ENCODE data around the gene MPRIP.

The MPRIP gene

GRCh38 chr17:17107891-17108431 is 65.7 kb downstream of the MPRIP start:
- DNase-seq (ENCODE audit: low spot score): no peak

GRCh38 chr17:17108451-17109049 is 66.3 kb downstream of the MPRIP start:
- DNase-seq (ENCODE audit: low spot score): no peak

- no peak for DNase-seq (ENCODE audit: low spot score)
Observed at GRCh38 chr17:17109256-17109655, 67.0 kb downstream of the MPRIP start.

- no peak for DNase-seq (ENCODE audit: low spot score)
Observed at GRCh38 chr17:17109907-17110306, 67.7 kb downstream of the MPRIP start.

GRCh38 chr17:17110520-17110919 is 68.3 kb downstream of the MPRIP start:
- DNase-seq (ENCODE audit: low spot score): no peak

GRCh38 chr17:17111401-17112393 is 69.4 kb downstream of the MPRIP start:
- no peak for DNase-seq (ENCODE audit: low spot score)

GRCh38 chr17:17112628-17113200 is 70.5 kb downstream of the MPRIP start:
- DNase-seq (ENCODE audit: low spot score): no peak

- no peak for DNase-seq (ENCODE audit: low spot score)
Observed at GRCh38 chr17:17114592-17115225, 72.5 kb downstream of the MPRIP start.

DNA sequence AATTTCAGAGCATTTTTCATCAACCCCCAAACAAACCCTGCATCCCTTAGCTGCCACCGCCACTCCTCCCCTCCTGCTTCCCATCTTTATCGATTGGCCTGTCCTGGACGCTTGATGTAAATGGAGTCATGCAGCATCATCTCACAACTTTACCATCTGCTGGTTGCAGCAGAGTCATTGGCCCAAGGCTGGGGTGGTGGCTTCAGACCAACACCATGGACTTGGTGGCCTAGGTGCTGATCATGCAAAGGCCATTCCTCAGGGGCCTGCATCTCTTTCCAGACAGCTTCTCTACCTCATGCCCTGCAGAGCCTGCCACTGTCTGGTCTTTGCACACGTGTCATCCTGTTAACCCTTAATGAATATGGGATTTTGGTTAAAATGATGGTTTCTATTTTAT is 73.4 kb downstream of the MPRIP start:
- no peak for DNase-seq (ENCODE audit: low spot score)

- no peak for DNase-seq (ENCODE audit: low spot score)
Observed at GRCh38 chr17:17116406-17116805, 74.1 kb downstream of the MPRIP start.

DNA sequence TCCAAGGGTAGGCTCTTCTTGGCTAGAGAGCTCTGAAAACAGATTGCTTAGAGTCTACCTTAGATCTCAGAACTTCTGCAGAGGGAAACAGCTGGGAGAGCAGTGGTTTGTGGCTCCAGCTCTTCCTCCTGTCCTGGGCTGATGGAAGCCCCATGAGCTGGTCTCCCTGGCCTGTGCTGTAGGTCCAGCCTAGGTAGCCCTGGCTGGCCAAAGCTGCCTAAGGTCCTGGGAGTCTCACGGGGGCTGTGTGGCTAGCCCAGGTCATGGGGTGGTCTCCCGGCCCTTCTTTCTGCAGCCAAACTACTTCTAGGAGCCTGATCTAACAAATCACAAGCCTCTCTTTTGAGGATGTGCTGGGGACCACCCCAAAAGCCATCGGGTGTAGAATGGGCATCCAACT is 75.7 kb downstream of the MPRIP start:
- DNase-seq (ENCODE audit: low spot score): no peak

DNA sequence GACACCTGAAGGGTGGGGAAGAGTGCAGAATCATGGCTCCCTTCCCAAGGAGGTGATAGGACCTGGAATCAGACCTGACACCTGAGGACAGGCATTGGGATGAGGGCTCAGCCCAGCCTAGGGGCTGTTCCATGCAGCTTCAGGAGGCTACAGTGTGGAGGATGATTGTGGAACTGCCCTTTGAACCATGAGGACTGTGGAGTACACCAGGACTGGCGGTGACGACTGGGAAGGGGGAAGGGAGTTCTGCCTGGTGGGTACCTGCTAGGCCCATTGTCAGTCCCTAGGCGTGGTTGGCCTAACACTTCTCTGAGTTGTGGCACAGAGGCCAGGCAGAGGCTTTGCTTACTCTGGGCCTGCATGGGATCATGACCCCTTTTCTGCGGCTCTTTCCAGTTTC is 76.1 kb downstream of the MPRIP start:
- DNase-seq (ENCODE audit: low spot score): no peak

- no peak for DNase-seq (ENCODE audit: low spot score)
Observed at GRCh38 chr17:17119106-17119505, 76.8 kb downstream of the MPRIP start.

DNA sequence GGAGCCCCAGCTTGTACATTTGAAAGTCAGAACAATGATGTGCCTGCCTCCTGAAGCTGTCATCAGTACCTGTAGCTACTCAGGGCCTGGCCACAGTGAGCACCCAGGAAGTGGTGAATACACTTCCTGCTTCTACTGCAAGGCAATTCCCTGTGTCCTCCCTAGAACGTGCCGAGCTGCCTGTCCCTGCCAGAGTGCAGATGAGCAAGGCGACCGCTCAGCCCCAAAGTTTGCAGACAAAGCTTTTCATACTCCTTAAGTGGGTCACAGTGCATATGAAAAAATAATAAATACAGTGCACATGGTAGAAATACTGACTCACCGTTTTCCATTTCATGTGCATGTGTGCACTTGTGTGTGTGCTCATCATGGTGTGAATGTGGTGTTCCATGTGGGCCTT is 77.3 kb downstream of the MPRIP start:
- DNase-seq (ENCODE audit: low spot score): no peak

DNA sequence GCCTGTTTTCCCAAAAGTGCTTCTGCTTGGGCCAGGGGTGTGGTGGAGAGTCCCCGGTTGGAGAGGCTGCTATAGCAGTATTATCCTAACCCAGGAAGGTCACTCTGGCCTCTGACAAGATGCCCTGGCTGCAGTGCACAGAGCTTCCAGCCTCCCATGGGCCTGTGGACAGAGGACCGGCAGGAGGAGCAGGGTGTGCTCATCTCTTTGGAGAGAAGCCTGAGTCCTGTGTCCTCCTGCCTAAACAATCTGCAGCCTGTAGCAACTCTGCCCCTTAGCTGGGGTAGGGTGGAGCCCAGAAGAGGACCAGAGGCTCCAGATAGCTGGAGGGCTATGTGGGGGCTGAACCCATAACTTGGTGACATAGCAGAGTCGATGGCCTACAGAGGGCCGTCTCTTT is 78.0 kb downstream of the MPRIP start:
- DNase-seq (ENCODE audit: low spot score): no peak

DNA sequence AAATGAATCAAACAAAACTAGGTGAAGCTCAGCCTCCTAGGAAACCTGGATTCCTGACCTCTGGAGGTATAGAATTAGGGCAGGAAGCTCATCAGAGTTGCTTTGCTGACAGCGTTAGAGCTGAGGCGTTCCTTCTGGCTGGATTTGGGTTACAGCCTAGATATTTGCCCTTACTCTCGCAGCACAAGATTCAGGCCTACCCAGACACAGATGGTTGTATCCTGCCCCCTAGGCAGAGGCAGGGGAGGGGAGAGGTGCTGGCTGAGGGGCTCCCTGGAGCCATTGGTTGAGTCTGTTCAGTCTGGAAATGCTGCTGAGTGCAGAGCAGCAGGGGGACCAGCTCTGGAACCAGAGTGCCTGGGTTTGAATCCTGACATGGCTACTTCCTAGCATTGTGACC is 78.4 kb downstream of the MPRIP start:
- no peak for DNase-seq (ENCODE audit: low spot score)

DNA sequence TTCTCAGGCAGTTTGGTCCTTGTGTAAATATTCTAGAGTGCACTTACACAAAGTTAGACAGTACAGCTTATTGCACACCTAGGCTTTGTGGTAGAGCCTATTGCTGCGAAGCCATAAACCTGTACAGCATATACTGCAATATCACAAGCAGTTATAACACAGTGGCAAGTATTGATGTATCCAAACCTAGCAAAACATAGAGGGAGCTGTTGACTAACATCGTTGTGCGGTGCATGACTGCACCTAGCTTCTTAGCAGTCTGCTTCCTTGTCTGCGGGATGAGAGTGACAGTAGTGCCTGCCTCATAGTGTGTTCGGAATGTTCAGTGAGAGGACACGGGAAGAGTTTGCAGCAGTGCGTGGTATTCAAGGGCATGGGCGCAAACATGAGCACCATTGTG is 78.9 kb downstream of the MPRIP start:
- no peak for DNase-seq (ENCODE audit: low spot score)

- DNase-seq (ENCODE audit: low spot score): no peak
Observed at GRCh38 chr17:17122781-17123483, 80.7 kb downstream of the MPRIP start.

GRCh38 chr17:17124341-17124740 is 82.1 kb downstream of the MPRIP start:
- no peak for DNase-seq (ENCODE audit: low spot score)

DNA sequence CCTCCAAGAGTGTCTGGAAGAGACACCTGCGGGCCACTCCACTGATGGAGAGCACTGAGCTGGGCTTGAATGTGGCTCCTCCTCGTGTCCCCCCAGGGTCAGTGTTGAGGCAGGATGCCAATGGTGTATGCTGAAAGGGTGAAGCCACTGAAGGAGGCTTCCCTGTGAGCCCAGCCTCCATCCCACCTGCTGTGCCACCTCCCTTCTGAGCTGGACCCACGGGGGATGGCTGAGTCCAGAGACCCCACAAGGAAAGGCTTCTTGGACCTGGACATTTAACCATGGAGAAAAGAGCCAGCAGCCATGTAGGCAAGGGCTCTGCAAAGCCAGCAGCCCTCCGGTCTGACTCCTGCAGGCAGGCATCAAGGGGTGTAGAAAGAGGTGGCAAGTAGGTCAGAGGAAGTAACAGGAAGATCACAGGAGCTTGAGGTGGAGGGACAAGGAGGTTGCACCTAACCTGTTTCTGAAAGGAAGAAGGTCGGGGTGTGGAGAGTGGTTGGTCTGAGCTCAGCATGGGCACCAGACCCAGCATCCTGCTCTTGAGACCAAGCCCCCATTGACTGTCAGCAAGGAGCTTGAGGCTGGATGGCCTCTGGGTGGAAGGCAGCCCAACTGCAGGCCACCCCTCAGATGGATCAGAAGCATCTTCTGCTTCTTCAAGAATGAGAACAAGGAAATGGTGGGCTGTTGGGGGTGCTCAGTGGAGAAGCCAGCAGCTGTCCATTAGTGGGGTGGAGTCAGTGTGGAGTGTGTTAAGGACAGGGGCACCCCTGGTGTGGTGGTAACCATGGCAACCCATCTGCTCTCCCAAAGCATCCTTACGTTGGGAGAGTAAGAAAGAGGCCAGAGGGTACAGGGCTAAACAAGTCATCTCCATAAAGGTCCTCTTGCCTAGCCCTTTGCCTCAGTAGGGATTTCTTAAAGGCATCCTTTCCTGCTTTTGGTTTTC is 83.2 kb downstream of the MPRIP start:
- no peak for DNase-seq (ENCODE audit: low spot score)
